ENCODE data around the gene ID2. TPM values are rescaled to one million over a fixed set of nuclear protein-coding genes. Genes with fewer than 3 reads are reported as not detected.

The ID2 gene
- total and polyA plus RNA-seq, 2 donors (not counting 1 experiment from before 2014, with no cell fraction given) = 15.0 to 25.9 TPM

GRCh38 chr2:8650256-8650655, 31.6 kb upstream of the ID2 start:
- no peak overlapping the region for H3K27ac ChIP-seq (ENCODE audit: low read length in 2 of 2)
- H3K4me3 Mint-ChIP-seq = no peak overlapping the region
- WGBS (ENCODE audit: insufficient coverage) = 100% methylated on average over 2 of the region's 4 CpGs
- H3K9me3 ChIP-seq (ENCODE audit: control extremely low read depth in 1 of 3, control insufficient read depth in 2 of 3, insufficient read depth in 1 of 3, low read length in 2 of 3) = peaks cover 0 to 30% (median 7%) of the 10 kb centered on the region in 3 donors
- peaks cover 0 to 7% (median 3%) of the 10 kb centered on the region in 4 experiments for H3K27me3 ChIP-seq (replicated peaks in 1 of 4; ENCODE audit: control extremely low read depth in 1 of 4, control insufficient read depth in 3 of 4, insufficient read depth in 4 of 4, low read length in 3 of 4)
- ATAC-seq (ENCODE audit: low read depth) (no peak), DNase-seq (no peak)
- H3K4me1 Mint-ChIP-seq = no peaks in the 10 kb centered on the region
- no peak overlapping the region for H3K4me2 ChIP-seq (replicated peaks; ENCODE audit: low read depth, low read length, poor library complexity, severe bottlenecking)
- no peak overlapping the region for H2AFZ ChIP-seq (ENCODE audit: insufficient read depth, low read depth, low read length, poor library complexity, severe bottlenecking)
- no peaks in the 10 kb centered on the region for H3K36me3 ChIP-seq (replicated peaks in 1 of 2; ENCODE audit: control extremely low read depth in 1 of 2, control insufficient read depth in 1 of 2, extremely low read depth in 1 of 2, insufficient read depth in 2 of 2, low read length in 1 of 2)
- peaks cover 18% of the 10 kb centered on the region for H3K27me3 Mint-ChIP-seq
- ChIA-PET CTCF (no interaction called here), POLR2A (no interaction called here)
- H3K79me2 ChIP-seq (ENCODE audit: control insufficient read depth, insufficient read depth, low read length) = no peaks in the 10 kb centered on the region
- no peaks in the 10 kb centered on the region for H3K9me3 Mint-ChIP-seq (ENCODE audit: insufficient read depth)
- intact Hi-C loops (cut with micrococcal nuclease) = no loop called here
- no peak overlapping the region for H3K27ac Mint-ChIP-seq
- H3K4me3 ChIP-seq (ENCODE audit: control extremely low read depth in 1 of 5, extremely low read depth in 1 of 5, insufficient read depth in 1 of 5, low read depth in 2 of 5, low read length in 4 of 5) = no peak overlapping the region
- H3K9ac ChIP-seq (ENCODE audit: low read length) = no peak overlapping the region
- TF ChIP-seq EZH2 (IDR thresholded peaks at IDR 0.05; ENCODE audit: borderline replicate concordance, insufficient read depth, low read depth, low read length, poor library complexity, severe bottlenecking) (no peak), CTCF (IDR thresholded peaks at IDR 0.05) (no peak)
- H4K20me1 ChIP-seq (ENCODE audit: control insufficient read depth, insufficient read depth, low read length, poor library complexity, severe bottlenecking) = no peaks in the 10 kb centered on the region
- peaks cover 0 to 3% of the 10 kb centered on the region in 2 donors for H3K4me1 ChIP-seq (ENCODE audit: control insufficient read depth in 2 of 2, insufficient read depth in 2 of 2, low read length in 2 of 2)

GRCh38 chr2:8652774-8653426, 29.0 kb upstream of the ID2 start:
- Histone ChIP-seq H3K9ac (ENCODE audit: low read length) (no peak overlapping the region), H3K4me1 (ENCODE audit: control insufficient read depth in 2 of 2, insufficient read depth in 2 of 2, low read length in 2 of 2) (peaks cover 0 to 3% of the 10 kb centered on the region in 2 donors), H2AFZ (ENCODE audit: insufficient read depth, low read depth, low read length, poor library complexity, severe bottlenecking) (no peak overlapping the region), H3K27me3 (replicated peaks in 1 of 4; ENCODE audit: control extremely low read depth in 1 of 4, control insufficient read depth in 3 of 4, insufficient read depth in 4 of 4, low read length in 3 of 4) (peaks cover 0 to 15% (median 9%) of the 10 kb centered on the region in 4 experiments), H3K4me3 (ENCODE audit: control extremely low read depth in 1 of 5, extremely low read depth in 1 of 5, insufficient read depth in 1 of 5, low read depth in 2 of 5, low read length in 4 of 5) (no peak overlapping the region), H3K9me3 (ENCODE audit: control extremely low read depth in 1 of 3, control insufficient read depth in 2 of 3, insufficient read depth in 1 of 3, low read length in 2 of 3) (peaks cover 0 to 9% (median 0%) of the 10 kb centered on the region in 3 donors), H3K27ac (ENCODE audit: low read length in 2 of 2) (no peak overlapping the region), H3K4me2 (replicated peaks; ENCODE audit: low read depth, low read length, poor library complexity, severe bottlenecking) (no peak overlapping the region), H4K20me1 (ENCODE audit: control insufficient read depth, insufficient read depth, low read length, poor library complexity, severe bottlenecking) (no peaks in the 10 kb centered on the region), H3K79me2 (ENCODE audit: control insufficient read depth, insufficient read depth, low read length) (no peaks in the 10 kb centered on the region), H3K36me3 (replicated peaks in 1 of 2; ENCODE audit: control extremely low read depth in 1 of 2, control insufficient read depth in 1 of 2, extremely low read depth in 1 of 2, insufficient read depth in 2 of 2, low read length in 1 of 2) (no peaks in the 10 kb centered on the region)
- H3K9me3 Mint-ChIP-seq (ENCODE audit: insufficient read depth) = no peaks in the 10 kb centered on the region
- DNase-seq (no peak), ATAC-seq (ENCODE audit: low read depth) (no peak)
- ChIA-PET POLR2A (no interaction called here), CTCF (no interaction called here)
- H3K27me3 Mint-ChIP-seq = peaks cover 40% of the 10 kb centered on the region
- no peak for TF ChIP-seq EZH2 (IDR thresholded peaks at IDR 0.05; ENCODE audit: borderline replicate concordance, insufficient read depth, low read depth, low read length, poor library complexity, severe bottlenecking)
- no peak for TF ChIP-seq CTCF (IDR thresholded peaks at IDR 0.05)
- WGBS (ENCODE audit: insufficient coverage) = 97% methylated on average over 11 of the region's 11 CpGs
- H3K27ac Mint-ChIP-seq = no peak overlapping the region
- no peaks in the 10 kb centered on the region for H3K4me1 Mint-ChIP-seq
- intact Hi-C loops (cut with micrococcal nuclease) = no loop called here
- no peak overlapping the region for H3K4me3 Mint-ChIP-seq

All from B cell (primary cell).